Psoas muscle (tissue), 8 donors: Measurements from ENCODE around the gene TRAIP. TPM values are rescaled to one million over a fixed set of nuclear protein-coding genes. Genes with fewer than 3 reads are reported as not detected.

Source experiments
- ATAC-seq, 4 donors: fragments of 200-7000 bp; cut with Tn5 transposase; one replicate each; pipeline ENCODE4 v1.9.1; 2020; ENCODE audit warnings: moderate library complexity in 3 of 4, mild to moderate bottlenecking in 2 of 4
- DNase-seq, 2 donors: peaks; one replicate each; pipeline ENCODE4 v3.0.0-alpha.2; 2020
- H3K27ac ChIP-seq: fragments of 200-600 bp; one replicate; pipeline ENCODE4 v1.8.0; 2022
- H3K27me3 ChIP-seq, 3 donors: fragments of 200-600 bp in 1 of 3; one replicate each; pipeline versions ENCODE4 v1.6.1 to v1.8.0; 2013 to 2022; ENCODE audit warnings: low read length in 2 of 3, mild to moderate bottlenecking in 2 of 3, moderate library complexity in 1 of 3; ENCODE audit not compliant: insufficient read depth in 3 of 3
- H3K36me3 ChIP-seq, 2 donors: fragments of 200-600 bp in 1 of 2; one replicate each; pipeline versions ENCODE4 v1.6.1 to v1.8.0; 2013 to 2022; ENCODE audit warnings: low read depth in 1 of 2, mild to moderate bottlenecking in 1 of 2, moderate library complexity in 1 of 2; ENCODE audit not compliant: insufficient read depth in 1 of 2
- H3K4me1 ChIP-seq: fragments of 200-600 bp; one replicate; pipeline ENCODE4 v1.8.0; 2022
- H3K4me3 ChIP-seq: fragments of 200-600 bp; one replicate; pipeline ENCODE4 v1.8.0; 2022; ENCODE audit warnings: mild to moderate bottlenecking
- H3K9me3 ChIP-seq: fragments of 200-600 bp; one replicate; pipeline ENCODE4 v1.8.0; 2022
- WGBS, 3 donors: extraction: QIAGEN DNeasy Blood & Tissue Kit; methylation state at CpG; one replicate each; pipeline versions ENCODE4 v1.1.6 to v1.1.7; 2013; 5-methylcytosine and 5-hydroxymethylcytosine counted together
- intact Hi-C, 2 donors: fragments of 100-400 bp; cut with DNase I; formaldehyde crosslinking; loops; one replicate each; pipeline versions ENCODE4 v1.11.0 to v1.14.2; 2022
- polyA plus RNA-seq, 3 donors: library from polyadenylated mRNA; stranded (reverse); fragments of 200-250 nt; gene quantifications; one replicate each; pipeline ENCODE4 v1.2.3, GENCODE V29; 2013
- total RNA-seq, 4 donors: library from RNA; stranded (reverse); fragmentation: NEBNext Ultra II Directional in 2 of 4; extraction: Animal tissue kit (Norgen Biotek cat#: 25700) in 2 of 4; gene quantifications; one replicate each; pipeline versions ENCODE4 v1.2.1 to v1.2.4, GENCODE V29; 2021 to 2023
- TF ChIP-seq, protein P1 (sequence below): fragments of 200-600 bp; IDR thresholded peaks from one replicate; pipeline ENCODE4 v1.8.0; 2022; ENCODE audit warnings: antibody characterized with exemption
- donor health status: healthy with polysubstance abuse.
- donor health status: DM: no; HTN: no; CAD: no; lungs with moderate emphysema.
- donor health status: Bipolar disorder and iron deficiency.
- donor health status: healthy.
- donor health status: DM: yes; HTN: yes; CAD: no.
- donor health status: DM: no; HTN: no; CAD: no.
- donor health status: DM: no; HTN: no; CAD: no.
- donor health status: DM: yes; HTN: yes; CAD: no.

The TRAIP gene
- total and polyA plus RNA-seq, 7 donors, result 0.36 to 4.6 (median 1.2) TPM

GRCh38 chr3:49806850-49807249 lies 49.5 kb downstream of the TRAIP start:
- H3K4me3 ChIP-seq, result no peak overlapping the region
- intact Hi-C loops, result no loop called here
- 78 to 83% (median 81%) methylated on average over 2 of the region's 2 CpGs for WGBS, 3 donors
- H3K27me3 ChIP-seq, result no peaks in the 10 kb centered on the region
- DNase-seq (no peak), ATAC-seq (no peak)
- H3K4me1 ChIP-seq, result peaks cover 38% of the 10 kb centered on the region
- peaks cover 0 to 10% of the 10 kb centered on the region in 2 donors for H3K36me3 ChIP-seq
- TF ChIP-seq, protein P1, sequence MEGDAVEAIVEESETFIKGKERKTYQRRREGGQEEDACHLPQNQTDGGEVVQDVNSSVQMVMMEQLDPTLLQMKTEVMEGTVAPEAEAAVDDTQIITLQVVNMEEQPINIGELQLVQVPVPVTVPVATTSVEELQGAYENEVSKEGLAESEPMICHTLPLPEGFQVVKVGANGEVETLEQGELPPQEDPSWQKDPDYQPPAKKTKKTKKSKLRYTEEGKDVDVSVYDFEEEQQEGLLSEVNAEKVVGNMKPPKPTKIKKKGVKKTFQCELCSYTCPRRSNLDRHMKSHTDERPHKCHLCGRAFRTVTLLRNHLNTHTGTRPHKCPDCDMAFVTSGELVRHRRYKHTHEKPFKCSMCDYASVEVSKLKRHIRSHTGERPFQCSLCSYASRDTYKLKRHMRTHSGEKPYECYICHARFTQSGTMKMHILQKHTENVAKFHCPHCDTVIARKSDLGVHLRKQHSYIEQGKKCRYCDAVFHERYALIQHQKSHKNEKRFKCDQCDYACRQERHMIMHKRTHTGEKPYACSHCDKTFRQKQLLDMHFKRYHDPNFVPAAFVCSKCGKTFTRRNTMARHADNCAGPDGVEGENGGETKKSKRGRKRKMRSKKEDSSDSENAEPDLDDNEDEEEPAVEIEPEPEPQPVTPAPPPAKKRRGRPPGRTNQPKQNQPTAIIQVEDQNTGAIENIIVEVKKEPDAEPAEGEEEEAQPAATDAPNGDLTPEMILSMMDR, result no peak
- no peaks in the 10 kb centered on the region for H3K9me3 ChIP-seq
- peak overlapping the region; percentile 93 for H3K27ac ChIP-seq

GRCh38 chr3:49805897-49806701 lies 50.3 kb downstream of the TRAIP start:
- TF ChIP-seq, protein P1, result no peak
- intact Hi-C loops, result no loop called here
- ATAC-seq (no peak), DNase-seq (peak in 1 of 2 donors; percentile 64)
- Histone ChIP-seq H3K9me3 (no peaks in the 10 kb centered on the region), H3K4me1 (peaks cover 38% of the 10 kb centered on the region), H3K27ac (peak overlapping the region; percentile 93), H3K36me3 (peaks cover 0 to 7% of the 10 kb centered on the region in 2 donors), H3K27me3 (no peaks in the 10 kb centered on the region), H3K4me3 (peak overlapping the region; percentile 76)
- WGBS, 3 donors, result 37 to 50% (median 41%) methylated on average over 8 to 11 of the region's 11 CpGs

GRCh38 chr3:49805367-49805782 lies 51.0 kb downstream of the TRAIP start:
- Histone ChIP-seq H3K36me3 (peaks cover 0 to 7% of the 10 kb centered on the region in 2 donors), H3K27me3 (no peaks in the 10 kb centered on the region), H3K9me3 (no peaks in the 10 kb centered on the region), H3K4me3 (peak overlapping the region; percentile 76), H3K27ac (peak overlapping the region; percentile 93), H3K4me1 (peaks cover 38% of the 10 kb centered on the region)
- TF ChIP-seq, protein P1, result no peak
- intact Hi-C loops, result no loop called here
- ATAC-seq, result peak; percentile 76 to 79 (median 78)
- peak; percentile 87 to 94 for DNase-seq
- 0 to 10% (median 6%) methylated on average over 3 of the region's 3 CpGs for WGBS, 3 donors

DNA sequence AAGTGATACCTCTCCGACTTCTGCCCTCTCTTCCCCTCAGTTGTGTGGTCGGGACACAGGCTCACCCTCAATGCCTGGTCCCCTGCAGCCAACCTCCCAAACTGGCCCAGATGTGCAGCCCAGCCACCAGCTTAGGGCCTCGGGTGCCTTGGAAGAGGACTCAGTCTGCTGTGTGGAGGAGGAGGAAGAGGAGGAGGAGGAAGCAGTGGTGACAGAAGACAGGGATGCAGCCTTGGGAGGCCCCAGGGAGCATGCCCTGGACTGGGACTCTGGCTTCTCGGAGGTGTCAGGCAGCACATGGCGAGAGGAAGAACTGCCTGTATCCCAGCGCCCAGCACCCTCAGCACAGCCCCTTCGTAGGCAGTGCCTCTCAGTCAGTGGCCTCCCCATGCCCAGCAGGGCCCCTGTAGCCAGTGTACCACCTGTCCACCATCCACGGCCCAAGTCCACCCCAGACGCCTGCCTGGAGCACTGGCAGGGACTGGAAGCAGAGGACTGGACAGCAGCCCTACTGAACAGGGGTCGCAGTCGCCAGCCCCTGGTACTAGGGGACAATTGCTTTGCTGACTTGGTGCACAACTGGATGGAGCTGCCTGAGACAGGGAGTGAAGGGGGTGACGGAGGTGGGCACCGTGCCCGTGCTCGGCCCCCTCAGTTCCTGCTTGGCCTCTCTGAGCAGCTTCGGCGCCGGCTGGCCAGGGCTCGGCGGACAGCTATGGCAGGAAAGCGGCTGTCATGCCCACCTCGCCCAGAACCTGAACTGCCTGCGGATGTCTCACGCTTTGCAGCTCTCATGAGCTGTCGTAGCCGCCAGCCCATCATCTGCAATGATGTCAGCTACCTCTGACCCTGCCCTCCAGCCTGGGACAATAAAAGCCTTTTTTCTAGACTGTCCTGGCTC lies 52.0 kb downstream of the TRAIP start:
- WGBS, 3 donors, result 49 to 56% (median 51%) methylated on average over 26 of the region's 26 CpGs
- H3K4me1 ChIP-seq, result peaks cover 38% of the 10 kb centered on the region
- peak overlapping the region; percentile 76 for H3K4me3 ChIP-seq
- H3K27ac ChIP-seq, result peak overlapping the region; percentile 93
- H3K27me3 ChIP-seq, result no peaks in the 10 kb centered on the region
- DNase-seq (peak; percentile 43 to 60), ATAC-seq (no peak)
- intact Hi-C loops, result loop anchor here (5.0 kb wide), 1 partner anchor 103 kb away; no protein-coding TSS in a partner anchor
- peaks cover 0 to 7% of the 10 kb centered on the region in 2 donors for H3K36me3 ChIP-seq
- TF ChIP-seq, protein P1, result no peak
- no peaks in the 10 kb centered on the region for H3K9me3 ChIP-seq
